Panc1 (cell line): ENCODE measurements around the gene MAGEA4. TPM values are rescaled to one million over a fixed set of nuclear protein-coding genes. Genes with fewer than 3 reads are reported as not detected.

Experiments used
- ATAC-seq: fragments of 200-7000 bp; cut with Tn5 transposase; 2 replicates; pipeline ENCODE4 v1.9.1; 2020; ENCODE audit warnings: mild to moderate bottlenecking, moderate library complexity
- BruUV-seq: library from RNA; stranded (reverse); fragments of 400-500 nt; replicated peaks from 2 replicates; lab custom pipeline; 2021; lab: Mats Ljungman, UMichigan
- CTCF ChIA-PET: fragments of 300-600 bp; sonication (Branson Sonifier 250); formaldehyde crosslinking; loops from one replicate; lab custom pipeline; 2022; ENCODE audit warnings: antibody characterized with exemption; lab: Charles Lee
- POLR2A ChIA-PET: fragments of 300-600 bp; sonication (Branson Sonifier 250); formaldehyde crosslinking; loops from one replicate; lab custom pipeline; 2022; ENCODE audit warnings: antibody characterized with exemption; lab: Charles Lee
- DNase-seq: peaks from one replicate; pipeline ENCODE4 v3.0.0-alpha.2; 2010; ENCODE audit warnings: low read depth, low spot score
- H3K27ac ChIP-seq: 2 replicates; pipeline ENCODE4 v1.5.1; 2011; ENCODE audit warnings: mild to moderate bottlenecking, low read length, inconsistent platforms
- H3K27me3 ChIP-seq: fragments of 200-500 bp; sonication (Bioruptor generic); 2 replicates; pipeline ENCODE4 v1.6.0; 2014; ENCODE audit warnings: low read length, inconsistent platforms; ENCODE audit not compliant: control insufficient read depth, insufficient read depth
- H3K36me3 ChIP-seq: fragments of 200-500 bp; sonication (Bioruptor generic); 2 replicates; pipeline ENCODE4 v1.5.1; 2014; ENCODE audit warnings: inconsistent platforms, mild to moderate bottlenecking, low read length, moderate library complexity; ENCODE audit not compliant: control insufficient read depth, insufficient read depth
- H3K4me1 ChIP-seq: 2 replicates; pipeline ENCODE4 v1.5.1; 2011; ENCODE audit warnings: inconsistent platforms, mild to moderate bottlenecking, low read length, moderate library complexity; ENCODE audit not compliant: control insufficient read depth, insufficient read depth
- H3K4me3 ChIP-seq, 2 experiments: 2 replicates each; pipeline ENCODE4 v1.5.1; 2011 to 2012; ENCODE audit warnings: low read depth in 2 of 2, low read length in 2 of 2, mild to moderate bottlenecking in 2 of 2, inconsistent platforms in 1 of 2, moderate library complexity in 1 of 2
- H3K9me3 ChIP-seq: fragments of 200-500 bp; sonication (Bioruptor generic); 2 replicates; pipeline ENCODE4 v1.5.1; 2014; ENCODE audit warnings: low read depth, mild to moderate bottlenecking, inconsistent platforms, low read length, moderate library complexity; ENCODE audit not compliant: control insufficient read depth, insufficient read depth
- POLR2AphosphoS5 ChIP-seq: IDR thresholded peaks from 2 replicates; pipeline ENCODE4 v1.6.1; 2012; ENCODE audit warnings: mild to moderate bottlenecking, low read depth, low read length, moderate library complexity
- SIN3A ChIP-seq: IDR thresholded peaks from 2 replicates; pipeline ENCODE4 v1.6.1; 2012; ENCODE audit warnings: low read depth, mild to moderate bottlenecking, low read length, moderate library complexity, borderline replicate concordance; ENCODE audit not compliant: insufficient read depth
- TCF7L2 ChIP-seq: IDR thresholded peaks from 2 replicates; pipeline ENCODE4 v1.6.1; 2011; ENCODE audit warnings: mild to moderate bottlenecking, low read depth, low read length, inconsistent platforms
- in situ Hi-C: cut with HindIII; loops from 2 replicates; pipeline ENCODE4 v1.10.0; 2016; ENCODE audit warnings: low sequenced_read_pairs, low pct_unique_long_range_greater_than_20kb
- intact Hi-C: fragments of 100-400 bp; cut with micrococcal nuclease; formaldehyde crosslinking; loops from one replicate; pipeline ENCODE4 v1.10.0; 2022; ENCODE audit not compliant: unreplicated experiment
- total RNA-seq: library from RNA; stranded (reverse); gene quantifications from one replicate; pipeline ENCODE4 v1.2.1, GENCODE V29; 2021; ENCODE audit not compliant: unreplicated experiment
- TF ChIP-seq, protein P1 (sequence below), 2 experiments: IDR thresholded peaks; 2 replicates each; pipeline ENCODE4 v1.6.1; 2011 to 2012; ENCODE audit warnings: low read depth in 2 of 2, control low read depth in 1 of 2, low read length in 1 of 2, mild to moderate bottlenecking in 1 of 2, moderate library complexity in 1 of 2; ENCODE audit not compliant: insufficient read depth in 1 of 2
- TF ChIP-seq, protein P2 (sequence below): fragments of 450-650 bp; IDR thresholded peaks from 2 replicates; pipeline ENCODE4 v1.5.1; 2017; ENCODE audit warnings: mild to moderate bottlenecking

MAGEA4 gene
- total RNA-seq, 1 experiment from 2014 or later: not detected

DNA sequence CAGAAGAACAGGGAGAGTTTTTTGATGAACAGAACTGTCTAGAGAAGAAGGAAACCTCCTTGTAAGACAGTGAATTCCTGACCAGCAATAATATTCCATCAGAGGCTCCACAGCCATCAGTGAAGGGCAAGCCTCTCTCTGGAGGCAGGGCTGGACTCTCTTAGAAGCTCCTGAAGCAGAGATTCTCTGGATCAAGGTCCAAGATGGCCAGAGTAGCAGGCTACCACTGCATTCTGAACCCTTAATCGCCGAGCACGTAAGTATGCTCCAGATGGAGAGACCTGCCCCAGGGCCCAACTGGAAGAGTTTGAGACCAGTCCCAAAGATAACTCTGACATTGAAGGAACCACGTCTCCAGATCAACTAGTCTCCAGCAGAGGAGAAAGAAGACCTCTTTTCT is 45.4 kb downstream of the MAGEA4 start:
- Histone ChIP-seq H3K27me3 (no peaks in the 10 kb centered on the region), H3K4me1 (no peaks in the 10 kb centered on the region; the same call in 1 of the 2 replicates), H3K27ac (no peak overlapping the region), H3K36me3 (no peaks in the 10 kb centered on the region), H3K4me3 (no peak overlapping the region), H3K9me3 (no peaks in the 10 kb centered on the region)
- no TSS peak for BruUV-seq
- ATAC-seq: no peak
- ChIA-PET CTCF (no interaction called here), POLR2A (no interaction called here)
- intact Hi-C loops (no loop called here), in situ Hi-C loops (no loop called here)
- no peak for DNase-seq
- TF ChIP-seq, protein P1, sequence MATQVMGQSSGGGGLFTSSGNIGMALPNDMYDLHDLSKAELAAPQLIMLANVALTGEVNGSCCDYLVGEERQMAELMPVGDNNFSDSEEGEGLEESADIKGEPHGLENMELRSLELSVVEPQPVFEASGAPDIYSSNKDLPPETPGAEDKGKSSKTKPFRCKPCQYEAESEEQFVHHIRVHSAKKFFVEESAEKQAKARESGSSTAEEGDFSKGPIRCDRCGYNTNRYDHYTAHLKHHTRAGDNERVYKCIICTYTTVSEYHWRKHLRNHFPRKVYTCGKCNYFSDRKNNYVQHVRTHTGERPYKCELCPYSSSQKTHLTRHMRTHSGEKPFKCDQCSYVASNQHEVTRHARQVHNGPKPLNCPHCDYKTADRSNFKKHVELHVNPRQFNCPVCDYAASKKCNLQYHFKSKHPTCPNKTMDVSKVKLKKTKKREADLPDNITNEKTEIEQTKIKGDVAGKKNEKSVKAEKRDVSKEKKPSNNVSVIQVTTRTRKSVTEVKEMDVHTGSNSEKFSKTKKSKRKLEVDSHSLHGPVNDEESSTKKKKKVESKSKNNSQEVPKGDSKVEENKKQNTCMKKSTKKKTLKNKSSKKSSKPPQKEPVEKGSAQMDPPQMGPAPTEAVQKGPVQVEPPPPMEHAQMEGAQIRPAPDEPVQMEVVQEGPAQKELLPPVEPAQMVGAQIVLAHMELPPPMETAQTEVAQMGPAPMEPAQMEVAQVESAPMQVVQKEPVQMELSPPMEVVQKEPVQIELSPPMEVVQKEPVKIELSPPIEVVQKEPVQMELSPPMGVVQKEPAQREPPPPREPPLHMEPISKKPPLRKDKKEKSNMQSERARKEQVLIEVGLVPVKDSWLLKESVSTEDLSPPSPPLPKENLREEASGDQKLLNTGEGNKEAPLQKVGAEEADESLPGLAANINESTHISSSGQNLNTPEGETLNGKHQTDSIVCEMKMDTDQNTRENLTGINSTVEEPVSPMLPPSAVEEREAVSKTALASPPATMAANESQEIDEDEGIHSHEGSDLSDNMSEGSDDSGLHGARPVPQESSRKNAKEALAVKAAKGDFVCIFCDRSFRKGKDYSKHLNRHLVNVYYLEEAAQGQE (IDR thresholded peaks at IDR 0.05; ENCODE audit: insufficient read depth in 1 of 2, low read depth in 2 of 2, low read length in 1 of 2): no peak
- TF ChIP-seq POLR2AphosphoS5: no peak
- TF ChIP-seq SIN3A: no peak
- no peak for TF ChIP-seq TCF7L2
- TF ChIP-seq, protein P2, sequence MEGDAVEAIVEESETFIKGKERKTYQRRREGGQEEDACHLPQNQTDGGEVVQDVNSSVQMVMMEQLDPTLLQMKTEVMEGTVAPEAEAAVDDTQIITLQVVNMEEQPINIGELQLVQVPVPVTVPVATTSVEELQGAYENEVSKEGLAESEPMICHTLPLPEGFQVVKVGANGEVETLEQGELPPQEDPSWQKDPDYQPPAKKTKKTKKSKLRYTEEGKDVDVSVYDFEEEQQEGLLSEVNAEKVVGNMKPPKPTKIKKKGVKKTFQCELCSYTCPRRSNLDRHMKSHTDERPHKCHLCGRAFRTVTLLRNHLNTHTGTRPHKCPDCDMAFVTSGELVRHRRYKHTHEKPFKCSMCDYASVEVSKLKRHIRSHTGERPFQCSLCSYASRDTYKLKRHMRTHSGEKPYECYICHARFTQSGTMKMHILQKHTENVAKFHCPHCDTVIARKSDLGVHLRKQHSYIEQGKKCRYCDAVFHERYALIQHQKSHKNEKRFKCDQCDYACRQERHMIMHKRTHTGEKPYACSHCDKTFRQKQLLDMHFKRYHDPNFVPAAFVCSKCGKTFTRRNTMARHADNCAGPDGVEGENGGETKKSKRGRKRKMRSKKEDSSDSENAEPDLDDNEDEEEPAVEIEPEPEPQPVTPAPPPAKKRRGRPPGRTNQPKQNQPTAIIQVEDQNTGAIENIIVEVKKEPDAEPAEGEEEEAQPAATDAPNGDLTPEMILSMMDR: no peak

DNA sequence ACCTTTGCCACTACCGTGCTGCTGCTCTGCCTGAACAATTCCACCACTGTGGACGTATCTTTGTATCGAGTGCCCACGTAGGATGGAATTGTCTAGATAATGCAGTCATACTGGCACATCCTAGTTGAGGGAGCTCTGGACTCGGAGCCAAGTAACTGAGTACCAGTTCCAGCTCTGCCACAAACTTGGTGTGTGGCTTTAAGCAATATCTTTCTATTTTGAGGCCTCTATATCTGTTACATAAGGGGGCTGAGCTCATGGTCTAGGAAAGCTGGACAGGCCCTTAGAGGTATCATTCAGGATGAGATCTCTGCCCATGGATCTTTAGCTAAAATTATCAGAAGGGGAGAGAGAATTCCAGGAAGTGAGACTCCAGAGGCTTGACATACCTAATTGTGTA is 49.3 kb downstream of the MAGEA4 start:
- intact Hi-C loops (no loop called here), in situ Hi-C loops (no loop called here)
- ChIA-PET POLR2A (no interaction called here), CTCF (no interaction called here)
- Histone ChIP-seq H3K36me3 (no peaks in the 10 kb centered on the region), H3K4me3 (no peak overlapping the region), H3K9me3 (no peaks in the 10 kb centered on the region), H3K27ac (no peak overlapping the region), H3K27me3 (no peaks in the 10 kb centered on the region), H3K4me1 (no peaks in the 10 kb centered on the region; the same call in 1 of the 2 replicates)
- ATAC-seq: no peak
- no TSS peak for BruUV-seq
- TF ChIP-seq TCF7L2 (no peak), POLR2AphosphoS5 (no peak), SIN3A (no peak)
- TF ChIP-seq, protein P2: no peak
- TF ChIP-seq, protein P1 (IDR thresholded peaks at IDR 0.05; ENCODE audit: insufficient read depth in 1 of 2, low read depth in 2 of 2, low read length in 1 of 2): no peak
- no peak for DNase-seq
